HT1080 (cell line): Measurements from ENCODE around the gene GJC3. TPM values are rescaled to one million over a fixed set of nuclear protein-coding genes. Genes with fewer than 3 reads are reported as not detected.
"Not testable (repeated sequence)": the region's sequence is repeated elsewhere in the genome, so short reads cannot be mapped to it uniquely, and the experiment has no call there.

Experiments
- DNase-seq: peaks from one replicate; pipeline ENCODE4 v3.0.0-alpha.2; 2015; ENCODE audit warnings: low read depth
- total RNA-seq: library from RNA; depleted of rRNA; stranded (reverse); fragments of >200 nt; shearing (Covaris generic); gene quantifications from 2 replicates; pipeline ENCODE4 v1.2.3, GENCODE V29; 2014

Gene GJC3
- total RNA-seq, 1 experiment from 2014 or later, result 0.11 TPM

DNA sequence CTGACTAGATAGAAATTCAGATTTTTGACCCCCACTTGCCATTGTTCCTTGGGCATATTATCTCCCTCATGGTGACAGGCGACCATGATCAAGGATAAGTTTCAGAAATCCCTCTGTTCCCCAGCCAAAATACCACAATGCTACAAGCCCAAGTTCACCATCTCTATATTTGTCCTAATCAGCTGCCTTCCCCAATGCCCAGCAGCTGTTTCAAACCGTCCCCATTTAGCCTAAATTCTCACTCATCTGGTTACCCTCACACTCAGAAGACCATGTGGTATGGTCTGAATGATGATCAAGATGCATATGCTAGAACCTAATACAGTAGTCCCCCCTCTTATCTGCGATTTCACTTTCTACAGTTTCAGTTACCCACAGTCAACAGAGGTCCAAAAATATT, 956 bp upstream of the GJC3 start:
- no peak for DNase-seq

GRCh38 chr7:99929730-99930053, 272 bp upstream of the GJC3 start:
- no peak for DNase-seq

DNA sequence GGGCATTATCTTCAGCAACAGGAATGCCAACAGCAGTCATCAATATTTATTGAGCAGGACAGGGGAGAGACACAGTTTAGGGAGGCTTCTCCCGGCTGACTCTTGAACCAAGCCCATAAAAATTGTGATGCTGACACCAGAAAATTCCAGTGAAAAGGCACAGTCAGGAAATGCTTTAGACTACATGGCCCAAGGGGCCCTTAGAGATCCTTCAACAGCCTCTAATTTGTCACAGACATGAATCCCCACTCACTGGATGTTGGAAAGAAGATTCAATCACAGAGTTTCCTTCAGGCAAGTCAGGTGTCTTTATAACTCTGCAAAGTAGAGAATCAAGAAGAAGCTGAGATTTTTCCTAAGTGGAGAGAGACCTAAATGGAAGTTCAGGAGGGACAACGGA, 1.2 kb downstream of the GJC3 start:
- DNase-seq, result no peak

DNA sequence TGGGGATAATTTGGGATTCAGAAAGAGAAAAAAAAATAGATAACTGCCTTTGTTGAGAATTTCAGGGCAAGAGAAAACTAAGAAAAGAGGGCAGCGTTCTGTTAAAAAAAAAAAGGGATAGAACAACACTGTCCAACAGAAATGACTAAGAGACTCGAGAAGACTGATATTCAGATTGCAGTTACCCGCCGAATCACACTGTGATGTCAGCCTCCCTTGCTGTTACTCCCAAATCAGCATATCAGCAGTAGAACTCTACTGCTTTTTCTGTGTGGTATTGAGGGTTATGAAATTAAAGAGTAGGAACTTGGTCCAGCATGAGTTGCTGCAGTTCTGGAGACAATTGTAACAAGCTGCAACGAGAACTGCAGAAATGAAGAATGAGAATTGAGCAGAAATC, 1.9 kb downstream of the GJC3 start:
- no peak for DNase-seq

DNA sequence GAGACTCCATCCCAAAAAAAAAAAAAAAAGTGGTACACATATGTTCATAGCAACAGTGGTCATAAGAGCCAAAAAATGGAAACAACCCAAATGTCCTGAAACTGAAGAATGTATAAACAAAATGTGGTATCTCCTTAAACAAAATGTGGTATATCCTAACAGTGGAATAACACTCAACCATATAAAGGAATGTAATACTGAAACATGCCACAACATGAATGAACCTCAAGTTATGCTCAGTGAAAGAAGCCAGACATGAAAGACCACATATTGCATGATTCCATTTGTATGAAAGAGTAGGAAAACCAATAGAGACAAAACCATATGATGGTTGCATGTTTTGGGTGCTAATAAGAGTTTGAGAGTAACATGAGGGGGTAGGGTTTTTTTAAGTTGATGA, 3.1 kb downstream of the GJC3 start:
- DNase-seq, result no peak

DNA sequence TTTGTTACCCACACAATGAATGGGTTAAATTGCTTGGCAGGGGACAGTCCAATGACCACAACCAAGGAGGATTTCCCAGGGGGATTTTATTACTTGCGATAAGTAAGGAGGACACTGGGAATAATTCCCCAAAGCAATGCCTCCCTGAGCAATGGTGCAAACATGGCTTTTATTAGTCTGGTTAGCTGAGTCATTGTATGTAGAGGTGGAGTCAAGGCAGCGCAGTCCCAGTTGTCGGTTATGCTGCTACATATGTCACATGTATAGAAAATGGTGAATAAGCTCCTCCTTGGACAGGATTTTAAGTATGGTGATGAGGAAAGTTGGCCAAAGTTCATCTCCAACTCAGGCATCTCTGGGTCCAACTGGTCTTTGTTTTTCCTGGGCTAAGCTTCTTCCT, 6.2 kb downstream of the GJC3 start:
- no peak for DNase-seq

DNA sequence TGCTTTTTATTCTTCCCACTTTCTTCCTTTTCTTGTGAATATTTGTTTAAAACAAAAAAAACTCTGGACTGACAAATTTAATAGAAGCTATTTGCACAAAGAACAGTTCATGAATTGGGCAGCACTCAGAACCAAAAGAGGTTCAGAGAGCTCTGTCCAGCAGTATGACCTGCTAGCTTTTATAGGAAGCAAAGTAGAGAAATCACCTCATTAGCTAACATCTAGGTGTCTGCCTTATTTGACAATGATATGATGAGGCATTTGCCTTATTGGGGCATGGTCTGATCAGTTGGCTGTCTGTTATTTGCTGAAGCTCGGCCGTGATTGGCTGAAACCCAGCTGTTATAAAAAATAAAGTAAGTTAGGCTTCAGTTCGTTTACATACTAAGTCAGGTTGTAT, 9.3 kb downstream of the GJC3 start:
- DNase-seq, result peak; percentile 15

DNA sequence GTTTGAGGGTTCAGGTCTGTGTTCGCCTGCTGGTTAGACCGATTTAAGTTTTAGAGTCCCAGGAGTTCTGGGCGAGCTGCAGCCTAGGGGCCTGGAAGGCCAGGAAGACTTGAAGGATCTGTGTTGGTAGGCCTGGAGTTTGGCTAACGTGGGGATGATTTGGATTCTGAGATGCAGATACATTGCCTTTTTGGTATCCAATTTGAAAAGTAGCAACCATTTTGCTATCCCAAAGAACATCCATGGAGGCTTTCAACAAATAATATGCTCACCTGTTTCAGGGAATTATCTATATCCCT, 9.7 kb downstream of the GJC3 start:
- DNase-seq, result no peak

GRCh38 chr7:99918959-99919813, 10.2 kb downstream of the GJC3 start, which contains the start of gene TRIM4:
TRIM4 (minus strand) TSS chr7:99919530; CDS start chr7:99919401, 129 bp downstream.
- DNase-seq, result peak; percentile 92

DNA sequence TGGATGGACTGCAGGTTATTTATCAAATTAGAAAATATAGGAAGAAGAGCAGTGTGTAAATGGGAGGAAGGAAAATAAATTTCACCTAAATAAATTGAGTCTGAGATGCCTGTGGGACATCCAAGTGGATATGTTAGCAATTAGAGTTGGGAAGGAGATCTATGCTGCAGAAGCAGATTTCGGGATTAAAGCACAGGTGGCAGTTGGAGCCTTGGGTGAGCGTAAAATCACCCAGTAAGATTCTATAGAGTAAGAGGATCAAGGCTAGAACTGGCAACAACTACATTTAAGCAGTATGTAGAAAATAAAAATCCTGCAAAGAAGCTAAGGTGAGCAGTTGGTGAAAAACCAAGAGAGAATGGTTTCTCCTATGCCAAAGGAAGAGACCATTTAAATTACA, 18.4 kb downstream of the GJC3 start:
- no peak for DNase-seq

- no peak for DNase-seq
Measured at GRCh38 chr7:99901581-99901980, 27.8 kb downstream of the GJC3 start.

DNA sequence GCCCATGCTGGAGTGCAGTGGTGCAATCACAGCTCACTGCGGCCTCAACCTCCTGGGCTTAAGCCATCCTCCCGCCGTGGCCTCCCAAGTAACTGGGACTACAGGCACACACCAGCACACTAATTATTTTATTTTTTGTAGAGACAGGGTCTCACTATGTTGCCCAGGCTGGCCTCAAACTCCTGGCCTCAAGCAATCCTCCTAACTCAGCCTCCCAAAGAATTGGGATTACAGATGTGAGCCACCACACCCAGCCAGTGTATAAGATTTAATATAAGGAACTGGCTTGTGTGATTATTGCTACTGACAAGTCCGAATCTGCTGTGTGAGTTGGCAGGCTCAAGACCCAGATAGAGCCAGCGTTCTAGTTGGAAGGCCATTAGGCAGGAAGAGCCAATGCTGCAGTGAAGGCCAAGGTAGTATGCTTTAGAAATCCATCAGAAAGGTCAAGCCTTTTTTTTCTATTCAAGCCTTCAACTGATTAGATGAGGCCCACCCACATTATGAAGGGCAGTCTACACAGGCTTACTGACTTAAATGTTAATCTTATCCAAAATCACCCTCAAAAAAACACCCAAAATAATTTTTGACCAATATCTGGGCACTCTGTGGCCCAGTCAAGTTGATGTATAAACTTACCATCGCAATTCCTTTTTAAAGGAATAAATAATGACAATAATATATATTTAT, 29.4 kb downstream of the GJC3 start:
- DNase-seq, result no peak

GRCh38 chr7:99898836-99899235, 30.6 kb downstream of the GJC3 start:
- DNase-seq, result no peak

DNA sequence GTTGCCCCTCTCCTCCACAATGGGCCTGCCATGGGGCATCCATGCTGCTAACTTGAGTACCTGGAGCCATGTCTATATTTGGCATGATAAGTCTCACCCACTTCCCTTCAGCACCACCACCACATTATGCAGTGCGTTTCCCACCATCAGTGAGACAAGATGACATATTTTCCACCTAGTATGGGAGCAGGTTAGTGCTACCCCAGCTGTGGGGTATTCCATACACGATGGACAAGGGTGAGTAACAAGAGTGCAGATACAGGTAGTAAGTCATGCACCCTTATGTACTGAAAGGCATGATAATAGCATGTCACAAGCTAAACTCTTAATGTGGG, 31.4 kb downstream of the GJC3 start:
- no peak for DNase-seq

DNA sequence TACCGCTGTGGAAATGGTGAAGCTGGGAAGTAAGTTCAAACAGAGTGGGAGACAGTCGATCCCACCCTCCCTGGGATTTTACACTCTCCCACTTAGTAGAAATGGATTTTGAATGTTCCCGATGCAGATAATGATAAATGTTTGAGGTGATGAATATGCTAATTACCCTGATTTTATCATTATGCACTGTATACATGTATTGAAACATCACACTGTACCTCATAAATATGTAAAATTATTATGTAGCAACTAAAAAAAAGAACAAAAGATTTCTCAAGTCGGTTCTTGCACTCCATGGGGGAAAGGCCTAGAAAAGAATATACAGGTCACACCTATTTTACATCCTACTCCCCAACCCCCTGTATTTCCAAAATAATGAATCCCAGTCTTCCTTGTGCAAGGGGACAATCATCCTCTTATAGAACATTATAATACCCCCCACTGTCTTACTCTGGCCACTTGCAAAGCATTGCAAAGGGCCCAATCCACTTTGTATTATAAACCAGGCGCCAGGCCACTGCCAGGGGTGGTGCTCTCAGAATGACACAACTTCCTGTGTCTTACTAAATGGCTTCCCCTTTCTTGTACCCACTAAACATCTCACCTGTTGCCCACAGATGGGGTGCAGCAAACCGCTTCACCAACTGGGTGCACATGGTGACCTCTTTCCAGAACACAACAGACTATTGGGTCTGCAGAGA, 31.9 kb downstream of the GJC3 start:
- DNase-seq, result no peak

DNA sequence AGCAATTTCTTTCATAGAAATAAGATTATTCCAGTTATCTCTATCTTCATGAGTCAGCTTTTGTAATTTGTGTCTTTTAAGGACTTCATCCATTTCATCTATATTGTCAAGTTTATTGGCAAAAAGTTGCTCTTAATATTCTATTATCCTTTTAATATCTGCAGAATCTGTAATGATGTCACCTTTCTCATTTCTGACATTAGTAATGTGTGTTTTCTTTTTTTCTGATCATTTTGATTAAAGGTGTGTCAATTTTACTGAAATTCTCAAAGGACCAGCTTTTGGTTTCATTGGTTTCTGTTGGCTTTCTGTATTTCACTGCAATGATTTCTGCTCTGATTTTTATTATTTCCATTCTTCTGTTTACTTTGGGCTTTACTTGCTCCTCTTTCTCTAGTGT, 34.7 kb downstream of the GJC3 start:
- no peak for DNase-seq

DNA sequence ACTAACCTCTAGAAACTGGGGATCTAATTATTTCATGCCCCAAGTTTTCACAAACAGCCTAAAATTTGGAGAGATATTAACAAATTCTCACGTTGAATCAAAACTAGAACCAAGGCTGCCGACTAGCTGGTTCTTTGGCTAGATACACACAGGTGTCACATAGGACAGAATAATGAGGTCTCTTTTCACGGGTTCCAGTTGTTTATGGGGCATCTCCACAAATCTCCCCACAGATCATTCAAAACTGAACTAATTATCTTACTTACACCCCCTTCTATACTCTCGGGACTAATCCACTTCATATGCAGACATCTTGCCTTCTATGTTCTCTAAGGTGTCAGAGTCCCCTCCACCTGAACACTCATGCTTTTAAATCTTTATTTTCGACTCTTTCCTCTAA, 36.1 kb downstream of the GJC3 start:
- no peak for DNase-seq

DNA sequence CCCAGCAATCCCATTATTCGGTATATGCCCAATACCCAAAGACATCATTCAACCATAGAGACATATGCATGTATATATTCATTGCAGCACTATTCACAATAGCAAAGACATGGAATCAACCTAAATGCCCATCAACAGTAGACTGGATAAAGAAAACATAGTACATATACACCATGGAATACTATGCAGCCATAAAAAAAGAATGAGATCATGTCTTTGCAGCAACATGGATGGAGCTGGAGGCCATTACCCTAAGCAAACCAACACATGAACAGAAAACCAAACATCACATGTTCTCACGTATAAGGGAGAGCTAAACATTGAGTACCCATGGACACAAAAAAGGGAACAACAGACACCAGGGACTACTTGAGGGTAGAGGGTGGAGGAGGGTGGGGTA, 39.1 kb downstream of the GJC3 start:
- DNase-seq, result not testable (repeated sequence)

- not testable (repeated sequence) for DNase-seq
Measured at GRCh38 chr7:99888366-99888765, 41.1 kb downstream of the GJC3 start.

GRCh38 chr7:99881370-99881769, 48.0 kb downstream of the GJC3 start:
- DNase-seq, result no peak

GRCh38 chr7:99876933-99877332, 52.5 kb downstream of the GJC3 start, which contains the start of gene OR2AE1:
OR2AE1 (minus strand) TSS chr7:99877033; CDS start chr7:99877033, 0 bp downstream.
- no peak for DNase-seq

DNA sequence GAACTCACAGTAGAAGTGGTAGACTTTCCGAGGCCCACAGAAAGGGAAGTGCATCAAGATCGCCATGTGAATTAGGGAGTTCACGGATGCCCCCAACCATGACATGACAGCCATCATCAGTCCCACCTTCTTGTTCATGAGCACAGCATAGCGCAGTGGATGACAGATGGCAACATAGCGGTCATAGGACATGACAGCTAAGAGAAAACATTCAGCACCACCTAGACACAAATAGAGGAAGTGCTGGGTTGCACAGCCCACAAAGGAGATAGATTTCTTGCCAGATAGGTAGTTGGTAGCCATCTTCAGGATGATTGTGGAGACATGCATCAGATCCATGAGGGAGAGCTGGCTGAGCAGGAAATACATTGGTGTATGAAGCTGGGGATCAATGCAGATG, 52.9 kb downstream of the GJC3 start:
- peak; percentile 15 for DNase-seq
